Measurements from ENCODE around the gene TCOF1.

TCOF1 gene

GRCh38 chr5:150323092-150323491 is 34.4 kb upstream of the TCOF1 start:
- no peak for DNase-seq

GRCh38 chr5:150323819-150324218 is 33.7 kb upstream of the TCOF1 start:
- DNase-seq: no peak

GRCh38 chr5:150325426-150325825 is 32.1 kb upstream of the TCOF1 start:
- no peak for DNase-seq

- no peak for DNase-seq
Observed at GRCh38 chr5:150326707-150327106, 30.8 kb upstream of the TCOF1 start.

- DNase-seq: no peak
Observed at GRCh38 chr5:150327139-150327538, 30.4 kb upstream of the TCOF1 start.

- DNase-seq: peak in 1 of 2 donors; percentile 38
Observed at GRCh38 chr5:150328515-150328914, 29.0 kb upstream of the TCOF1 start.

GRCh38 chr5:150329038-150329437 is 28.5 kb upstream of the TCOF1 start:
- peak in 1 of 2 donors; percentile 54 for DNase-seq

GRCh38 chr5:150329881-150330876 is 27.3 kb upstream of the TCOF1 start:
- no peak for DNase-seq

GRCh38 chr5:150333400-150333799 is 24.1 kb upstream of the TCOF1 start:
- no peak for DNase-seq

GRCh38 chr5:150335778-150336177 is 21.7 kb upstream of the TCOF1 start:
- DNase-seq: no peak

GRCh38 chr5:150338546-150338945 is 19.0 kb upstream of the TCOF1 start:
- no peak for DNase-seq

- DNase-seq: no peak
Observed at GRCh38 chr5:150339165-150339564, 18.3 kb upstream of the TCOF1 start.

GRCh38 chr5:150339841-150340240 is 17.7 kb upstream of the TCOF1 start:
- no peak for DNase-seq

GRCh38 chr5:150340614-150341255 is 16.8 kb upstream of the TCOF1 start:
- DNase-seq: peak; percentile 47 to 80

- DNase-seq: no peak
Observed at GRCh38 chr5:150341331-150341730, 16.2 kb upstream of the TCOF1 start.

- no peak for DNase-seq
Observed at GRCh38 chr5:150341989-150342388, 15.5 kb upstream of the TCOF1 start.

GRCh38 chr5:150342583-150342982 is 14.9 kb upstream of the TCOF1 start:
- no peak for DNase-seq

GRCh38 chr5:150343994-150344631 is 13.4 kb upstream of the TCOF1 start:
- no peak for DNase-seq

- DNase-seq: no peak
Observed at GRCh38 chr5:150345716-150346115, 11.8 kb upstream of the TCOF1 start.

GRCh38 chr5:150346592-150346991 is 10.9 kb upstream of the TCOF1 start:
- DNase-seq: no peak

GRCh38 chr5:150347003-150347402 is 10.5 kb upstream of the TCOF1 start:
- no peak for DNase-seq

GRCh38 chr5:150347451-150347850 is 10.0 kb upstream of the TCOF1 start:
- no peak for DNase-seq

- DNase-seq: no peak
Observed at GRCh38 chr5:150349681-150350275, 7.7 kb upstream of the TCOF1 start.

All from inflammatory macrophage treated with lipopolysaccharide for 1 hour (primary cell).